MM.1S (cell line): ENCODE data around the gene SPATC1L.

Source experiments
- DNase-seq: peaks from one replicate; pipeline ENCODE4 v3.0.0-alpha.2; 2015
- H2AFZ ChIP-seq: fragments of 300-600 bp; sonication (generic); 2 replicates; pipeline ENCODE4 v1.6.0; 2016; ENCODE audit warnings: antibody characterized with exemption, low read length
- H3F3A ChIP-seq: fragments of 300-600 bp; sonication (generic); 2 replicates; pipeline ENCODE4 v1.6.1; 2016; ENCODE audit warnings: mild to moderate bottlenecking, antibody characterized with exemption, low read length, moderate library complexity, mixed read lengths; ENCODE audit not compliant: insufficient read depth
- H3K27ac ChIP-seq: fragments of 300-600 bp; sonication (generic); 2 replicates; pipeline ENCODE4 v1.5.1; 2016; ENCODE audit warnings: mild to moderate bottlenecking, low read length
- H3K27me3 ChIP-seq: fragments of 300-600 bp; sonication (generic); replicated peaks from 2 replicates; pipeline ENCODE4 v1.6.0; 2016; ENCODE audit warnings: low read length; ENCODE audit not compliant: insufficient read depth
- H3K36me3 ChIP-seq: fragments of 300-600 bp; sonication (generic); replicated peaks from 2 replicates; pipeline ENCODE4 v1.6.1; 2016; ENCODE audit warnings: mild to moderate bottlenecking, low read length, mixed read lengths; ENCODE audit not compliant: insufficient read depth
- H3K4me1 ChIP-seq: fragments of 300-600 bp; sonication (generic); 2 replicates; pipeline ENCODE4 v1.6.1; 2016; ENCODE audit warnings: low read length, mixed read lengths
- H3K4me2 ChIP-seq: fragments of 300-600 bp; sonication (generic); 2 replicates; pipeline ENCODE4 v1.6.0; 2016; ENCODE audit warnings: low read depth, low read length
- H3K4me3 ChIP-seq: fragments of 300-600 bp; sonication (generic); 2 replicates; pipeline ENCODE4 v1.5.1; 2016; ENCODE audit warnings: low read length, mixed read lengths
- H3K79me2 ChIP-seq: fragments of 300-600 bp; sonication (generic); 2 replicates; pipeline ENCODE4 v1.6.1; 2016; ENCODE audit warnings: mixed run types, low read length, mixed read lengths
- H3K9ac ChIP-seq: fragments of 300-600 bp; sonication (generic); 2 replicates; pipeline ENCODE4 v1.6.1; 2016; ENCODE audit warnings: low read length, mixed read lengths
- H3K9me2 ChIP-seq: fragments of 300-600 bp; sonication (generic); replicated peaks from 2 replicates; pipeline ENCODE4 v1.6.1; 2016; ENCODE audit warnings: mild to moderate bottlenecking, low read length, mixed read lengths; ENCODE audit not compliant: insufficient read depth
- H3K9me3 ChIP-seq: fragments of 300-600 bp; sonication (generic); replicated peaks from 2 replicates; pipeline ENCODE4 v1.6.1; 2016; ENCODE audit warnings: mild to moderate bottlenecking, low read length, mixed read lengths; ENCODE audit not compliant: insufficient read depth
- H4K20me1 ChIP-seq: fragments of 300-600 bp; sonication (generic); 2 replicates; pipeline ENCODE4 v1.6.1; 2016; ENCODE audit warnings: mild to moderate bottlenecking, low read length, moderate library complexity, mixed read lengths; ENCODE audit not compliant: insufficient read depth
- CTCF ChIP-seq: fragments of 300-600 bp; sonication (generic); IDR thresholded peaks from 2 replicates; pipeline ENCODE4 v1.5.1; 2016; ENCODE audit warnings: antibody characterized with exemption, low read length, mixed read lengths
- EZH2 ChIP-seq: fragments of 300-600 bp; sonication (generic); optimal IDR thresholded peaks from 2 replicates; pipeline ENCODE3; 2017; ENCODE audit warnings: low read depth, mild to moderate bottlenecking, antibody characterized with exemption, low read length, mixed read lengths
- EZH2phosphoT487 ChIP-seq: fragments of 300-600 bp; sonication (generic); IDR thresholded peaks from 2 replicates; pipeline ENCODE4 v1.6.1; 2018; ENCODE audit warnings: antibody characterized with exemption, low read length

The SPATC1L gene

DNA sequence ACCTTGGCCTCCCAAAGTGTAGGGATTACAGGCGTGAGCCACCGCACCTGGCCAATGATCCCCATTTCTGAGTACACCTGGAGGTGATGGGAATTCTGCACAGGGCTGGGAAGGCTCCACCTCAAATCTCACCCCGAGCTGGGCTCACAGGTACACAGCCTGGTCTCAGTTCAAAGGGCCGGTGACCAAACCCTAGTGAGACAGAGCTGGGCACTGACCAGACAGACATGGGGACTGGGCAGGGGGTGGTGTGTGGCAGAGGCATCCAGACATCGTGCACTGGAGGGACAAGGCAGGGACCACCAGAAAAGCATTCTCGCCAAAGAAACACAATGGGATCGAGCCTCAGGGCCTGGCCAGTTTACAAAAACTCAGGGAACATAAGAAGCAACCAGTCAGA, 27.1 kb upstream of the SPATC1L start:
- Histone ChIP-seq H3K9ac (no peak overlapping the region), H2AFZ (no peak overlapping the region), H3K36me3 (peaks cover 5% of the 10 kb centered on the region; the same call in 1 of the 2 replicates), H4K20me1 (no peaks in the 10 kb centered on the region), H3K9me2 (no peaks in the 10 kb centered on the region), H3K79me2 (no peaks in the 10 kb centered on the region), H3K4me1 (no peaks in the 10 kb centered on the region), H3F3A (no peaks in the 10 kb centered on the region), H3K27ac (no peak overlapping the region), H3K9me3 (no peaks in the 10 kb centered on the region), H3K27me3 (no peaks in the 10 kb centered on the region), H3K4me2 (no peak overlapping the region), H3K4me3 (no peak overlapping the region)
- no peak for DNase-seq
- TF ChIP-seq CTCF (no peak), EZH2 (no peak), EZH2phosphoT487 (no peak)

DNA sequence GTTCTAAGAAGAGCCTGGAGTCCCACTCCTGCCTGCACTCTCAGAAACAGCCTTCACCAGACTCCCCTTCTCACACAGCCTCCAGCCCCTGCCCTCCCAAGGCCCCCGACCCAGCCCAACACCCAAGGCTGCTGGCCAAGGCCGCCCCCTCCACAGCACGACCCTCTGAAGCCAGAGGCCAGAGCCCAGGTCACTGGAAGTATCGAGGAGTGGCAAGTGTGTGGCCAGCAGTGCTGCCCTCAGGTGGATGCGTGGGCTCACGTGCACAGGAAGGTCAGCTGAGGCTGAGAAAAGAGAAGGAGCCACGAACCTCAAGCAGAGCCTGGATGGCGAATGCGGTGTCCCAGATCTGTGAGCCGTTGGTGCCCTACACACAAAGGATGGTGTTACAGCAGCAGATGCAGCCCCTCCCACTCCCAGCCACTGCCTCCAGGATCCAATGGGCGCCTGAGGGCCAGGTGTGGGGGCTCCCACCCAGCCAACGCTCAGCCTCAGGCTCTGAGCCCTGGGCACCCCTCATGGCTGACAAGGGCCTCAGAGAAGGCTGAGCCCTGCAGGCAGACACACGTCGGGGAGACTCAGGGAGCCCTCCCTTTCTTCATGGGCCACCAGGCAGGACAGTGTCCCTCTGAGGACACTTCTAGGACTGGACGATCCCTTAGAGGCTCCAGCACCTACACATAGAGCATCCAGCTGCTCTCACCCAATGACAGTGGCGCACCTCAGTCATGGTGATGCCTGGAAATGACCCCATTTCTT, 26.3 kb upstream of the SPATC1L start:
- H3K4me1 ChIP-seq, result no peaks in the 10 kb centered on the region
- no peak overlapping the region for H3K4me3 ChIP-seq
- TF ChIP-seq EZH2, result no peak
- no peak for TF ChIP-seq CTCF
- TF ChIP-seq EZH2phosphoT487, result no peak
- no peak overlapping the region for H2AFZ ChIP-seq
- H3K27me3 ChIP-seq, result no peaks in the 10 kb centered on the region
- H3K9me3 ChIP-seq, result no peaks in the 10 kb centered on the region
- no peak overlapping the region for H3K27ac ChIP-seq
- no peaks in the 10 kb centered on the region for H4K20me1 ChIP-seq
- no peak overlapping the region for H3K9ac ChIP-seq
- no peaks in the 10 kb centered on the region for H3K79me2 ChIP-seq
- no peaks in the 10 kb centered on the region for H3F3A ChIP-seq
- peaks cover 6% of the 10 kb centered on the region; the same call in 1 of the 2 replicates for H3K36me3 ChIP-seq
- H3K9me2 ChIP-seq, result no peaks in the 10 kb centered on the region
- no peak overlapping the region for H3K4me2 ChIP-seq
- DNase-seq, result no peak

DNA sequence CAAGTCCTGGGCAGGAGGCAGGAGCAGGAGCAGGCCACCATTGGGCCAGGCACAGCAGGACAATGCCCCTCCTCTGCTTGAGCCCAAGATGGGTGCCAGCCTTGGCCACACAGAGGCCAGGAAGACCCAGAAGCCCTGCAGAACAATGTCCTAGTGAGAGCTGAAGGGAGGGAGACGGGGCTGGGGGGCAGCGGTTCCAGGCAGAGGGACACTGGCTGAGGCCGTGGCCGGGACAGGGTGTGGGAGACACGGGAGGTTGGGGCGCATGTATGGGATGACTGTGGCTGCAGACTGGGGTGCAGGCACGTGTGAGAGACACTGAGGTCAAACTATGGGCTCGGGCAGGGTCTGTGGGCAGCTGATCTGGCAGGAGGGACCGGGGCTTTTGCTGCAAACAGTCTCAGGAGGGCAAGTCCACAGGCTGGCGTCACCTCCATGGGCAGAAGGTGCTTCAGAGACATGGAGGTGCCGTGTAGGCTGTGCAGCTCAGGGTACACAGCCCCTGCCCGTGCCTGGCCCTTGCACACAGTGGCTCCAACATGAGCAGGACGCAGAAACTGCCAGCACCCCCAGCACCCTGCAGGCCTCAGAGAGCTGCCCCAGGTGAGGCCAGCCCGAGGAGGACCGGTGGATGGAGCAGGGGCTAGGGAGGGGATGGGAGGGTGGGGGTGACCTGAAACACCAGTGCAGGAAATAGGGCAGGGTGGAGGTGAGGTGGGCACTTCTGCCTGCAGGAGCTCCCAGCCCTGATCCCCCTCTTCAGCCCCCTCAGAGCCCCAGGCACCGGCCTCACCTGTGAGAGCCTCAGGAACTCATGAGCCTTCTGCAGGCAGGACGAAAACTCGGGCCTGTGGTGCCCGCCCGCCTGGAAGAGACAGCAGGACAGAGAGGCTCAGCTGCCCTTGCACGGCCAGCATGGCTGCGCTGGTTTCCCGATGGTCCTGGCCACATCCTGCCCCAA, 24.8 kb upstream of the SPATC1L start:
- H3K9me3 ChIP-seq, result no peaks in the 10 kb centered on the region
- no peaks in the 10 kb centered on the region for H3K27me3 ChIP-seq
- H3K4me2 ChIP-seq, result no peak overlapping the region
- H3K79me2 ChIP-seq, result no peaks in the 10 kb centered on the region
- TF ChIP-seq EZH2, result no peak
- TF ChIP-seq CTCF, result no peak
- no peak for TF ChIP-seq EZH2phosphoT487
- no peak overlapping the region for H3K9ac ChIP-seq
- no peak overlapping the region for H3K27ac ChIP-seq
- H3K4me3 ChIP-seq, result no peak overlapping the region
- H2AFZ ChIP-seq, result no peak overlapping the region
- H4K20me1 ChIP-seq, result no peaks in the 10 kb centered on the region
- no peaks in the 10 kb centered on the region for H3K9me2 ChIP-seq
- DNase-seq, result no peak
- H3K36me3 ChIP-seq, result peaks cover 9% of the 10 kb centered on the region
- no peaks in the 10 kb centered on the region for H3K4me1 ChIP-seq
- H3F3A ChIP-seq, result no peaks in the 10 kb centered on the region
